NT2/D1 (cell line): ENCODE measurements around the gene IL15RA.

Experiments used
- SUZ12 ChIP-seq: IDR thresholded peaks from 2 replicates; pipeline ENCODE4 v1.6.1; 2011; ENCODE audit not compliant: insufficient read length, insufficient read depth; ENCODE audit errors: extremely low read depth
- YY1 ChIP-seq: IDR thresholded peaks from 2 replicates; pipeline ENCODE4 v1.6.1; 2011; ENCODE audit not compliant: insufficient read length, insufficient read depth
- ZNF274 ChIP-seq: IDR thresholded peaks from 2 replicates; pipeline ENCODE4 v1.6.1; 2011; ENCODE audit warnings: mild to moderate bottlenecking, low read depth, low read length

DNA sequence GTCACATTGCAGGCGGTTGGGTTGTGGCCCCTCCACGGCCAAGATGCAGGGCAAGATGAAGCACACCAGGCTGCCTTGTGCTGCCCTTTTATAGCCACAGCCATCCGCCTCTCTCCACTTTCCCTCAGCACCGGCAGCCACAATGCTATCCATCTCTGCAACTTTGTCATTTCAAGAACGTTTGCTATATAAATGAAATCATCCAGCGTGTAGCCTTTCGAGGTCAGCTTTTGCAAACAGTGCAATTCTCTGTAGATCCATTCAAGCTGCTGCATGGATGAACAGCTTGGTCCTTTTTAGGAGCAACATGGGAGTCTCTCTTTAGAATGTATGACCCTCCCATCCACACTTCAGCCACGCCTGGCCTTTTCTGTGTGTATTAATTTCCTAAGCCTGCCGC, 6.4 kb upstream of the IL15RA start:
- TF ChIP-seq ZNF274 (no peak), YY1 (no peak), SUZ12 (no peak)
